GM21717 (cell line): Measurements from ENCODE around the gene LTBP1.
"Not testable (repeated sequence)": the region's sequence is repeated elsewhere in the genome, so short reads cannot be mapped to it uniquely, and the experiment has no call there.

Experiments
- ATAC-seq: cut with Tn5 transposase; IDR thresholded peaks from one replicate; pipeline ENCODE4 v1.9.1; 2021; ENCODE audit warnings: mild to moderate bottlenecking, moderate library complexity; ENCODE audit not compliant: unreplicated experiment

The LTBP1 gene

GRCh38 chr2:32958821-32959220 lies 12.1 kb downstream of the LTBP1 start:
- no peak for ATAC-seq

GRCh38 chr2:32960238-32960637 lies 13.5 kb downstream of the LTBP1 start:
- no peak for ATAC-seq

GRCh38 chr2:32960647-32961403 lies 14.1 kb downstream of the LTBP1 start:
- no peak for ATAC-seq

GRCh38 chr2:32962690-32963089 lies 15.9 kb downstream of the LTBP1 start:
- no peak for ATAC-seq

- no peak for ATAC-seq
Measured at GRCh38 chr2:32963941-32964340, 17.2 kb downstream of the LTBP1 start.

- ATAC-seq, result no peak
Measured at GRCh38 chr2:32965523-32966171, 18.9 kb downstream of the LTBP1 start.

GRCh38 chr2:32969444-32970162 lies 22.9 kb downstream of the LTBP1 start:
- ATAC-seq, result no peak

GRCh38 chr2:32973772-32974171 lies 27.0 kb downstream of the LTBP1 start:
- not testable (repeated sequence) for ATAC-seq

- no peak for ATAC-seq
Measured at GRCh38 chr2:32976409-32977063, 29.8 kb downstream of the LTBP1 start.

- ATAC-seq, result no peak
Measured at GRCh38 chr2:32977228-32977758, 30.5 kb downstream of the LTBP1 start.

GRCh38 chr2:32981612-32982011 lies 34.9 kb downstream of the LTBP1 start:
- no peak for ATAC-seq

GRCh38 chr2:32983193-32983924 lies 36.6 kb downstream of the LTBP1 start:
- not testable (repeated sequence) for ATAC-seq

- ATAC-seq, result no peak
Measured at GRCh38 chr2:32986480-32986879, 39.7 kb downstream of the LTBP1 start.

- no peak for ATAC-seq
Measured at GRCh38 chr2:32988525-32988924, 41.8 kb downstream of the LTBP1 start.

GRCh38 chr2:32990556-32990955 lies 43.8 kb downstream of the LTBP1 start:
- ATAC-seq, result no peak

GRCh38 chr2:32991091-32991845 lies 44.5 kb downstream of the LTBP1 start:
- no peak for ATAC-seq

GRCh38 chr2:32993005-32993539 lies 46.3 kb downstream of the LTBP1 start:
- ATAC-seq, result no peak

- ATAC-seq, result no peak
Measured at GRCh38 chr2:32997705-32998104, 51.0 kb downstream of the LTBP1 start.

- ATAC-seq, result no peak
Measured at GRCh38 chr2:33000986-33001385, 54.2 kb downstream of the LTBP1 start.
